GM23338 (cell line): ENCODE results near the gene UBN2. TPM values are rescaled to one million over a fixed set of nuclear protein-coding genes. Genes with fewer than 3 reads are reported as not detected.

Source experiments
- ATAC-seq: fragments of 200-7000 bp; cut with Tn5 transposase; 3 replicates; pipeline ENCODE4 v1.9.1; 2020
- DNase-seq: peaks from one replicate; pipeline ENCODE4 v3.0.0-alpha.2; 2015; ENCODE audit warnings: low spot score
- H2AFZ ChIP-seq: fragments of 200-600 bp; sonication (generic); 2 replicates; pipeline ENCODE4 v1.8.0; 2016; ENCODE audit warnings: antibody characterized with exemption, mild to moderate bottlenecking, moderate library complexity
- H3F3A ChIP-seq: fragments of 200-600 bp; sonication (generic); replicated peaks from 2 replicates; pipeline ENCODE4 v1.8.0; 2017; ENCODE audit warnings: antibody characterized with exemption, mixed run types, low read depth
- H3K27ac ChIP-seq: fragments of 200-600 bp; sonication (generic); 2 replicates; pipeline ENCODE4 v1.6.1; 2016; ENCODE audit warnings: low read depth
- H3K27me3 ChIP-seq: fragments of 200-600 bp; sonication (generic); 2 replicates; pipeline ENCODE4 v1.8.0; 2016; ENCODE audit warnings: mild to moderate bottlenecking, mixed run types, moderate library complexity; ENCODE audit not compliant: insufficient read depth
- H3K36me3 ChIP-seq: fragments of 200-600 bp; sonication (generic); 2 replicates; pipeline ENCODE4 v1.8.0; 2016; ENCODE audit warnings: mild to moderate bottlenecking; ENCODE audit not compliant: insufficient read depth
- H3K4me1 ChIP-seq: fragments of 200-600 bp; sonication (generic); 2 replicates; pipeline ENCODE4 v1.8.0; 2016; ENCODE audit warnings: mild to moderate bottlenecking, moderate library complexity; ENCODE audit not compliant: insufficient read depth
- H3K4me2 ChIP-seq: fragments of 200-600 bp; sonication (generic); 2 replicates; pipeline ENCODE4 v1.7.1; 2017; ENCODE audit warnings: mixed run types
- H3K4me3 ChIP-seq: fragments of 200-600 bp; sonication (generic); 2 replicates; pipeline ENCODE4 v1.6.1; 2016; ENCODE audit warnings: mixed run types
- H3K79me2 ChIP-seq: fragments of 200-600 bp; sonication (generic); replicated peaks from 2 replicates; pipeline ENCODE4 v1.8.0; 2017; ENCODE audit warnings: mild to moderate bottlenecking; ENCODE audit not compliant: insufficient read depth
- H3K9me2 ChIP-seq: fragments of 200-600 bp; sonication (generic); 2 replicates; pipeline ENCODE4 v1.8.0; 2017; ENCODE audit not compliant: insufficient read depth
- H4K20me1 ChIP-seq: fragments of 200-600 bp; sonication (generic); replicated peaks from 2 replicates; pipeline ENCODE4 v1.8.0; 2017; ENCODE audit warnings: mild to moderate bottlenecking; ENCODE audit not compliant: insufficient read depth
- H3K27ac Mint-ChIP-seq: 2 replicates; pipeline ENCODE4 v1.8.0; 2020; ENCODE audit warnings: inconsistent platforms, mild to moderate bottlenecking, moderate library complexity, mixed read lengths
- H3K27me3 Mint-ChIP-seq: 3 replicates; pipeline ENCODE4 v1.8.0; 2022; ENCODE audit warnings: low read depth, mild to moderate bottlenecking, moderate library complexity, mixed read lengths, inconsistent platforms; ENCODE audit not compliant: insufficient read depth, poor library complexity
- H3K36me3 Mint-ChIP-seq: 3 replicates; pipeline ENCODE4 v1.8.0; 2021; ENCODE audit warnings: low read depth, mild to moderate bottlenecking, inconsistent platforms, moderate library complexity, mixed read lengths
- H3K4me1 Mint-ChIP-seq: 3 replicates; pipeline ENCODE4 v1.8.0; 2020; ENCODE audit warnings: mild to moderate bottlenecking, inconsistent platforms, mixed read lengths
- H3K4me3 Mint-ChIP-seq: 3 replicates; pipeline ENCODE4 v1.8.0; 2021; ENCODE audit warnings: moderate library complexity, mild to moderate bottlenecking, inconsistent platforms, mixed read lengths
- H3K9me3 Mint-ChIP-seq: 3 replicates; pipeline ENCODE4 v1.8.0; 2020; ENCODE audit warnings: moderate library complexity, mild to moderate bottlenecking, inconsistent platforms, mixed read lengths
- CREB1 ChIP-seq: fragments of 250-450 bp; sonication (Bioruptor Pico); IDR thresholded peaks from 2 replicates; pipeline ENCODE4 v1.5.0; 2020; ENCODE audit warnings: low read depth, mild to moderate bottlenecking, moderate library complexity
- EZH2 ChIP-seq: fragments of 200-600 bp; sonication (generic); IDR thresholded peaks from one replicate; pipeline ENCODE4 v1.8.0; 2017; ENCODE audit warnings: antibody characterized with exemption, mild to moderate bottlenecking, low read depth; ENCODE audit not compliant: unreplicated experiment
- EZH2phosphoT487 ChIP-seq: fragments of 200-600 bp; sonication (generic); IDR thresholded peaks from one replicate; pipeline ENCODE4 v1.8.1; 2018; ENCODE audit warnings: antibody characterized with exemption; ENCODE audit not compliant: unreplicated experiment
- JUNB ChIP-seq: IDR thresholded peaks from one replicate; pipeline ENCODE4 v1.6.1; 2016; ENCODE audit warnings: antibody characterized with exemption; ENCODE audit not compliant: unreplicated experiment
- NANOG ChIP-seq: IDR thresholded peaks from 2 replicates; pipeline ENCODE4 v1.6.1; 2016; ENCODE audit warnings: antibody characterized with exemption, borderline replicate concordance
- POLR2AphosphoS5 ChIP-seq: IDR thresholded peaks from 2 replicates; pipeline ENCODE4 v1.6.1; 2016; ENCODE audit warnings: antibody characterized with exemption, low read depth
- STAT1 ChIP-seq: IDR thresholded peaks from one replicate; pipeline ENCODE4 v1.6.1; 2016; ENCODE audit warnings: antibody characterized with exemption; ENCODE audit not compliant: unreplicated experiment
- ZNF114 ChIP-seq: fragments of 250-450 bp; sonication (Bioruptor Pico); IDR thresholded peaks from 2 replicates; pipeline ENCODE4 v1.5.0; 2020; ENCODE audit warnings: mild to moderate bottlenecking, moderate library complexity
- ZNF331 ChIP-seq: fragments of 250-450 bp; sonication (Bioruptor Pico); IDR thresholded peaks from 2 replicates; pipeline ENCODE4 v1.5.0; 2020; ENCODE audit warnings: low read depth, mild to moderate bottlenecking, moderate library complexity
- polyA plus RNA-seq: library from polyadenylated mRNA; unstranded; fragments of >200 nt; fragmentation: Nextera tagmentation; extraction: Ambion mirVana; gene quantifications from 2 replicates; pipeline ENCODE4 v1.2.1, GENCODE V29; 2016
- total RNA-seq: library from RNA; depleted of rRNA; stranded (reverse); fragments of >200 nt; shearing (Covaris generic); gene quantifications from 2 replicates; pipeline ENCODE4 v1.2.3, GENCODE V29; 2014
- TF ChIP-seq, protein P1 (sequence below): fragments of 250-450 bp; sonication (Bioruptor Pico); IDR thresholded peaks from 2 replicates; pipeline ENCODE4 v1.5.0; 2020; ENCODE audit warnings: mild to moderate bottlenecking, moderate library complexity
- TF ChIP-seq, protein P2 (sequence below), 2 experiments: fragments of 200-600 bp in 1 of 2; sonication (generic) in 1 of 2; conservative IDR thresholded peaks; 2 replicates each; pipeline versions ENCODE4 v1.5.1 to v1.6.1; 2016 to 2017; ENCODE audit warnings: antibody characterized with exemption in 2 of 2, low read depth in 2 of 2, mild to moderate bottlenecking in 2 of 2, moderate library complexity in 1 of 2
- TF ChIP-seq, protein P3 (sequence below): IDR thresholded peaks from one replicate; pipeline ENCODE4 v1.6.1; 2018; ENCODE audit warnings: antibody characterized with exemption; ENCODE audit not compliant: unreplicated experiment
- TF ChIP-seq, protein P4 (sequence below): IDR thresholded peaks from 2 replicates; pipeline ENCODE4 v1.6.1; 2016; ENCODE audit warnings: antibody characterized with exemption

The UBN2 gene
- total and polyA plus RNA-seq, 2 experiments from 2014 or later = 18.5 to 26.6 TPM

DNA sequence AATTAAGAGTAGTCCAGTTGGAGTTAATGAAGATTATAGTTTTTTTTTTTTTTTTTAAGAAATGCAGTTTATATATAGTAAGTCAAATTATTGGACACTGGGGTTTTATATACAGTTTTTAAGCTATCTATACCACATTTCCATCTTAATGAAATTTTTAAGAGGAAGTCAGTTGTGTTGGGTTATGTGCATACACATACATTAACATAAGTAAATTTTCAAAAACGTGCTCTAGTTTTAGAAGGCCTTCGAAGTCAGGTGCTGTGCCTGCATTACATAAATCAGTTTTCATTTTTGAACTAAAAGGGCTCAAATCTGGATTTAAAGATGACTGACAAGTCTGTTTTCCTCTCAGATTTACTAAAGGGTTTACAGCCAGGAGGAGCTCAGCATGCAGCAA lies 62.5 kb downstream of the UBN2 start:
- Mint-ChIP-seq H3K4me1 (no peaks in the 10 kb centered on the region), H3K36me3 (peaks cover 3% of the 10 kb centered on the region; the same call in 1 of the 3 replicates), H3K4me3 (no peak overlapping the region), H3K27me3 (no peaks in the 10 kb centered on the region), H3K9me3 (no peaks in the 10 kb centered on the region), H3K27ac (no peak overlapping the region)
- no peak overlapping the region for H3K4me2 ChIP-seq
- H4K20me1 ChIP-seq = no peaks in the 10 kb centered on the region
- H3K4me1 ChIP-seq = no peaks in the 10 kb centered on the region
- no peaks in the 10 kb centered on the region for H3F3A ChIP-seq
- H3K27me3 ChIP-seq = no peaks in the 10 kb centered on the region
- H2AFZ ChIP-seq = no peak overlapping the region
- H3K27ac ChIP-seq = no peak overlapping the region
- ATAC-seq = no peak
- no peak overlapping the region for H3K4me3 ChIP-seq
- TF ChIP-seq, protein P1, sequence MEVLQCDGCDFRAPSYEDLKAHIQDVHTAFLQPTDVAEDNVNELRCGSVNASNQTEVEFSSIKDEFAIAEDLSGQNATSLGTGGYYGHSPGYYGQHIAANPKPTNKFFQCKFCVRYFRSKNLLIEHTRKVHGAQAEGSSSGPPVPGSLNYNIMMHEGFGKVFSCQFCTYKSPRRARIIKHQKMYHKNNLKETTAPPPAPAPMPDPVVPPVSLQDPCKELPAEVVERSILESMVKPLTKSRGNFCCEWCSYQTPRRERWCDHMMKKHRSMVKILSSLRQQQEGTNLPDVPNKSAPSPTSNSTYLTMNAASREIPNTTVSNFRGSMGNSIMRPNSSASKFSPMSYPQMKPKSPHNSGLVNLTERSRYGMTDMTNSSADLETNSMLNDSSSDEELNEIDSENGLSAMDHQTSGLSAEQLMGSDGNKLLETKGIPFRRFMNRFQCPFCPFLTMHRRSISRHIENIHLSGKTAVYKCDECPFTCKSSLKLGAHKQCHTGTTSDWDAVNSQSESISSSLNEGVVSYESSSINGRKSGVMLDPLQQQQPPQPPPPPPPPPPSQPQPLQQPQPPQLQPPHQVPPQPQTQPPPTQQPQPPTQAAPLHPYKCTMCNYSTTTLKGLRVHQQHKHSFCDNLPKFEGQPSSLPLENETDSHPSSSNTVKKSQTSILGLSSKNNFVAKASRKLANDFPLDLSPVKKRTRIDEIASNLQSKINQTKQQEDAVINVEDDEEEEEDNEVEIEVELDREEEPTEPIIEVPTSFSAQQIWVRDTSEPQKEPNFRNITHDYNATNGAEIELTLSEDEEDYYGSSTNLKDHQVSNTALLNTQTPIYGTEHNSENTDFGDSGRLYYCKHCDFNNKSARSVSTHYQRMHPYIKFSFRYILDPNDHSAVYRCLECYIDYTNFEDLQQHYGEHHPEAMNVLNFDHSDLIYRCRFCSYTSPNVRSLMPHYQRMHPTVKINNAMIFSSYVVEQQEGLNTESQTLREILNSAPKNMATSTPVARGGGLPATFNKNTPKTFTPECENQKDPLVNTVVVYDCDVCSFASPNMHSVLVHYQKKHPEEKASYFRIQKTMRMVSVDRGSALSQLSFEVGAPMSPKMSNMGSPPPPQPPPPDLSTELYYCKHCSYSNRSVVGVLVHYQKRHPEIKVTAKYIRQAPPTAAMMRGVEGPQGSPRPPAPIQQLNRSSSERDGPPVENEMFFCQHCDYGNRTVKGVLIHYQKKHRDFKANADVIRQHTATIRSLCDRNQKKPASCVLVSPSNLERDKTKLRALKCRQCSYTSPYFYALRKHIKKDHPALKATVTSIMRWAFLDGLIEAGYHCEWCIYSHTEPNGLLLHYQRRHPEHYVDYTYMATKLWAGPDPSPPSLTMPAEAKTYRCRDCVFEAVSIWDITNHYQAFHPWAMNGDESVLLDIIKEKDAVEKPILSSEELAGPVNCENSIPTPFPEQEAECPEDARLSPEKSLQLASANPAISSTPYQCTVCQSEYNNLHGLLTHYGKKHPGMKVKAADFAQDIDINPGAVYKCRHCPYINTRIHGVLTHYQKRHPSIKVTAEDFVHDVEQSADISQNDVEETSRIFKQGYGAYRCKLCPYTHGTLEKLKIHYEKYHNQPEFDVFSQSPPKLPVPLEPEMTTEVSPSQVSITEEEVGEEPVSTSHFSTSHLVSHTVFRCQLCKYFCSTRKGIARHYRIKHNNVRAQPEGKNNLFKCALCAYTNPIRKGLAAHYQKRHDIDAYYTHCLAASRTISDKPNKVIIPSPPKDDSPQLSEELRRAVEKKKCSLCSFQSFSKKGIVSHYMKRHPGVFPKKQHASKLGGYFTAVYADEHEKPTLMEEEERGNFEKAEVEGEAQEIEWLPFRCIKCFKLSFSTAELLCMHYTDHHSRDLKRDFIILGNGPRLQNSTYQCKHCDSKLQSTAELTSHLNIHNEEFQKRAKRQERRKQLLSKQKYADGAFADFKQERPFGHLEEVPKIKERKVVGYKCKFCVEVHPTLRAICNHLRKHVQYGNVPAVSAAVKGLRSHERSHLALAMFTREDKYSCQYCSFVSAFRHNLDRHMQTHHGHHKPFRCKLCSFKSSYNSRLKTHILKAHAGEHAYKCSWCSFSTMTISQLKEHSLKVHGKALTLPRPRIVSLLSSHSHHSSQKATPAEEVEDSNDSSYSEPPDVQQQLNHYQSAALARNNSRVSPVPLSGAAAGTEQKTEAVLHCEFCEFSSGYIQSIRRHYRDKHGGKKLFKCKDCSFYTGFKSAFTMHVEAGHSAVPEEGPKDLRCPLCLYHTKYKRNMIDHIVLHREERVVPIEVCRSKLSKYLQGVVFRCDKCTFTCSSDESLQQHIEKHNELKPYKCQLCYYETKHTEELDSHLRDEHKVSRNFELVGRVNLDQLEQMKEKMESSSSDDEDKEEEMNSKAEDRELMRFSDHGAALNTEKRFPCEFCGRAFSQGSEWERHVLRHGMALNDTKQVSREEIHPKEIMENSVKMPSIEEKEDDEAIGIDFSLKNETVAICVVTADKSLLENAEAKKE (CRISPR knock-in tag) = no peak
- TF ChIP-seq EZH2 (no peak), JUNB (no peak), NANOG (no peak), STAT1 (no peak), POLR2AphosphoS5 (no peak), CREB1 (no peak), ZNF331 (CRISPR knock-in tag) (no peak), EZH2phosphoT487 (no peak), ZNF114 (CRISPR knock-in tag) (no peak)
- TF ChIP-seq, protein P2, sequence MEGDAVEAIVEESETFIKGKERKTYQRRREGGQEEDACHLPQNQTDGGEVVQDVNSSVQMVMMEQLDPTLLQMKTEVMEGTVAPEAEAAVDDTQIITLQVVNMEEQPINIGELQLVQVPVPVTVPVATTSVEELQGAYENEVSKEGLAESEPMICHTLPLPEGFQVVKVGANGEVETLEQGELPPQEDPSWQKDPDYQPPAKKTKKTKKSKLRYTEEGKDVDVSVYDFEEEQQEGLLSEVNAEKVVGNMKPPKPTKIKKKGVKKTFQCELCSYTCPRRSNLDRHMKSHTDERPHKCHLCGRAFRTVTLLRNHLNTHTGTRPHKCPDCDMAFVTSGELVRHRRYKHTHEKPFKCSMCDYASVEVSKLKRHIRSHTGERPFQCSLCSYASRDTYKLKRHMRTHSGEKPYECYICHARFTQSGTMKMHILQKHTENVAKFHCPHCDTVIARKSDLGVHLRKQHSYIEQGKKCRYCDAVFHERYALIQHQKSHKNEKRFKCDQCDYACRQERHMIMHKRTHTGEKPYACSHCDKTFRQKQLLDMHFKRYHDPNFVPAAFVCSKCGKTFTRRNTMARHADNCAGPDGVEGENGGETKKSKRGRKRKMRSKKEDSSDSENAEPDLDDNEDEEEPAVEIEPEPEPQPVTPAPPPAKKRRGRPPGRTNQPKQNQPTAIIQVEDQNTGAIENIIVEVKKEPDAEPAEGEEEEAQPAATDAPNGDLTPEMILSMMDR (conservative IDR thresholded peaks at IDR 0.05; ENCODE audit: low read depth in 2 of 2) = no peak
- TF ChIP-seq, protein P3, sequence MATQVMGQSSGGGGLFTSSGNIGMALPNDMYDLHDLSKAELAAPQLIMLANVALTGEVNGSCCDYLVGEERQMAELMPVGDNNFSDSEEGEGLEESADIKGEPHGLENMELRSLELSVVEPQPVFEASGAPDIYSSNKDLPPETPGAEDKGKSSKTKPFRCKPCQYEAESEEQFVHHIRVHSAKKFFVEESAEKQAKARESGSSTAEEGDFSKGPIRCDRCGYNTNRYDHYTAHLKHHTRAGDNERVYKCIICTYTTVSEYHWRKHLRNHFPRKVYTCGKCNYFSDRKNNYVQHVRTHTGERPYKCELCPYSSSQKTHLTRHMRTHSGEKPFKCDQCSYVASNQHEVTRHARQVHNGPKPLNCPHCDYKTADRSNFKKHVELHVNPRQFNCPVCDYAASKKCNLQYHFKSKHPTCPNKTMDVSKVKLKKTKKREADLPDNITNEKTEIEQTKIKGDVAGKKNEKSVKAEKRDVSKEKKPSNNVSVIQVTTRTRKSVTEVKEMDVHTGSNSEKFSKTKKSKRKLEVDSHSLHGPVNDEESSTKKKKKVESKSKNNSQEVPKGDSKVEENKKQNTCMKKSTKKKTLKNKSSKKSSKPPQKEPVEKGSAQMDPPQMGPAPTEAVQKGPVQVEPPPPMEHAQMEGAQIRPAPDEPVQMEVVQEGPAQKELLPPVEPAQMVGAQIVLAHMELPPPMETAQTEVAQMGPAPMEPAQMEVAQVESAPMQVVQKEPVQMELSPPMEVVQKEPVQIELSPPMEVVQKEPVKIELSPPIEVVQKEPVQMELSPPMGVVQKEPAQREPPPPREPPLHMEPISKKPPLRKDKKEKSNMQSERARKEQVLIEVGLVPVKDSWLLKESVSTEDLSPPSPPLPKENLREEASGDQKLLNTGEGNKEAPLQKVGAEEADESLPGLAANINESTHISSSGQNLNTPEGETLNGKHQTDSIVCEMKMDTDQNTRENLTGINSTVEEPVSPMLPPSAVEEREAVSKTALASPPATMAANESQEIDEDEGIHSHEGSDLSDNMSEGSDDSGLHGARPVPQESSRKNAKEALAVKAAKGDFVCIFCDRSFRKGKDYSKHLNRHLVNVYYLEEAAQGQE = no peak
- TF ChIP-seq, protein P4, sequence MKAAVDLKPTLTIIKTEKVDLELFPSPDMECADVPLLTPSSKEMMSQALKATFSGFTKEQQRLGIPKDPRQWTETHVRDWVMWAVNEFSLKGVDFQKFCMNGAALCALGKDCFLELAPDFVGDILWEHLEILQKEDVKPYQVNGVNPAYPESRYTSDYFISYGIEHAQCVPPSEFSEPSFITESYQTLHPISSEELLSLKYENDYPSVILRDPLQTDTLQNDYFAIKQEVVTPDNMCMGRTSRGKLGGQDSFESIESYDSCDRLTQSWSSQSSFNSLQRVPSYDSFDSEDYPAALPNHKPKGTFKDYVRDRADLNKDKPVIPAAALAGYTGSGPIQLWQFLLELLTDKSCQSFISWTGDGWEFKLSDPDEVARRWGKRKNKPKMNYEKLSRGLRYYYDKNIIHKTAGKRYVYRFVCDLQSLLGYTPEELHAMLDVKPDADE = no peak
- no peak for DNase-seq
- H3K79me2 ChIP-seq = no peaks in the 10 kb centered on the region
- no peaks in the 10 kb centered on the region for H3K9me2 ChIP-seq
- no peaks in the 10 kb centered on the region for H3K36me3 ChIP-seq
